Endometrium (tissue), 2 donors: ENCODE results near the gene CACNA2D1.
A peak's percentile ranks its signal among the peaks of the same experiment; 100 is the strongest.
"Not testable (repeated sequence)": the region's sequence is repeated elsewhere in the genome, so short reads cannot be mapped to it uniquely, and the experiment has no call there.

ENCODE experiments used
- FAIRE-seq: peaks from 2 replicates; lab custom pipeline; 2012; peaks lifted over from hg19 to GRCh38; lab: Jason Lieb, UNC
- donor health status: control.
- donor health status: control.

The CACNA2D1 gene

DNA sequence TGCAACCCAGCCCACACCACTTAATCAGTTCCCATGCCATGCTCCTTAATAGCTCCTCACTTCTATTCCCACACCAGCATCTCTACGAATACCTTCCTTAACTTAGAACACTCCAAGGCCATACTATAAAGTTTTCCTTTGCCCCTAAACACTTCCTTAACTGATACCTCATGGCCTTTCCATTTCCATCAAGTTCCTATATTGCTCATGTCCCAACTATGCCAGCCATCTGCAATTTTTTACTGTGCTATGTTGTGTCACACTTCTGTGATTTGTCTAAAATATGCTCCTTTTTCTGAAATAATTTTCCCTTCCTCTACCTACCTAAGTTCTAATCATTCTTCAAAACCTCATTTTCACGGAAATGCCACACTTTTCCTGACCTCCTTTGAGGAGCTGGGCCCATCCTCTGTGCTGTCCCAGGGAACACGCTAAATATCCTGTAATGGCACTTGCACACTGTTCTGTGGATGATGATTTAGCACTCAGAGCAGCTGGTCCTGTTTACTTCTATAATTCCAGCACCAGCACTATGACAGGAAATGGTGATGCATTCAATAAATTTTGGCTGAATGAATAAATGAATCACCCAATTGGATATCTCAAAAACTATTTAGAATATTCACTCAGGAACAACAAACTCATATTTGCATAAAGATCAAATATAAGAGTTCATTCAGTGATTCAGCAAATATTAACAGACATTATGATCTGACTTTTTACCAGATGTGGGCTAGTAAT lies 407.3 kb downstream of the CACNA2D1 start:
- no peak for FAIRE-seq

DNA sequence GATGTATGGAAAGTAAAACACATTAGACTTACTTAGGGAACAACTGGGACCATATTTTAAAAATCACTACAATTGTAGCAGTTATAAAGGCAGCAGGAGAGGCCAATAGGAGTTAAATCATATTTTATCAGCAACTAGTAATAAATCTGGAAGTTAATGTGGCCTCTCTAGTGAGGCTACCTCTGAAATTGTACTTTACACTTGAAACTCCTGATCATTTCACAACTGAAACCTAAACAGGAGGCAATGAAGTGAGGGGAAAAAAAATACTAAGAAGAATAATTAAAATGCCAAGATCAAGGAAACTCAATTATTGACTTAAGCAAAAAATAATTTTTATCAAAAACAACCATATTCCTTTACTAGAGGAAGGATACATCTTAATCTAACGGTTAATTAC lies 408.1 kb downstream of the CACNA2D1 start:
- FAIRE-seq = no peak

DNA sequence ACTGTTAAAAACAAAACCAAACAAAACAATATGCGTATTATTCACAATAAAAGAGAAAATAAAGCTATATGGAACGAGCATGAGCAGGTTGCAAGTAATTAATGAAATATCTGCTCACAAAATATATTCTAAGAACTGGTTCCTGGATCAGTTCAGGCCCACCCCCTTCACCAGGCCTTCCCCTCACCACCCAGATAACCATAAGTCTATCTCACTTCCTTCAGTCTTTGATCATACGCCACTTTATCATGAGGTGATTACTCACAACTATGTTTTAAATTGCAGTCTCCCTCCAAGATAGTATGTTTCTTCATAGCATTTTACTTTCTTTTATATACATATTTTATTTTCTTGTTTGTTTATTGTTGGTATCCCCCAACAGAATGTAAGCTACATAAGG lies 410.7 kb downstream of the CACNA2D1 start:
- no peak for FAIRE-seq

- FAIRE-seq = no peak
Observed at GRCh38 chr7:82029236-82029913, 414.2 kb downstream of the CACNA2D1 start.

- no peak for FAIRE-seq
Observed at GRCh38 chr7:82028097-82028496, 415.5 kb downstream of the CACNA2D1 start.

GRCh38 chr7:82021713-82022112 lies 421.9 kb downstream of the CACNA2D1 start:
- no peak for FAIRE-seq

DNA sequence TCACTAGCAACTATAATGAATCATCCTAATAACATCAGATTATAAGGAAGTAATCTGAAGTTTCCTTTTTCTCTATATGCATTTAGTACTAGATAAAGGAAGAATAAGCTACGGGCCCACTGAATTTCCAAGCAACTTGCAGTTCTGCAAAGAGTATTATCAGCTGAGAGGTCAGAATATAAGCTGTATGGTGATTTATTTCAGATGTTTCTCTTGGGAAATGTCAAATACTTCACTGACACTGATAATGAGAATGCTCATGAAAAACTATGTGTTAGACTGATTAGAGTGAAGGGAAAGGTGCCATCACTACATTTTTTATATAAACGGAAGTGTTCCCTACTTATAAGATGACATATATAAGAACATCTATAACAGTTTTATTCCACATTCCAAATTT lies 422.5 kb downstream of the CACNA2D1 start:
- no peak for FAIRE-seq

DNA sequence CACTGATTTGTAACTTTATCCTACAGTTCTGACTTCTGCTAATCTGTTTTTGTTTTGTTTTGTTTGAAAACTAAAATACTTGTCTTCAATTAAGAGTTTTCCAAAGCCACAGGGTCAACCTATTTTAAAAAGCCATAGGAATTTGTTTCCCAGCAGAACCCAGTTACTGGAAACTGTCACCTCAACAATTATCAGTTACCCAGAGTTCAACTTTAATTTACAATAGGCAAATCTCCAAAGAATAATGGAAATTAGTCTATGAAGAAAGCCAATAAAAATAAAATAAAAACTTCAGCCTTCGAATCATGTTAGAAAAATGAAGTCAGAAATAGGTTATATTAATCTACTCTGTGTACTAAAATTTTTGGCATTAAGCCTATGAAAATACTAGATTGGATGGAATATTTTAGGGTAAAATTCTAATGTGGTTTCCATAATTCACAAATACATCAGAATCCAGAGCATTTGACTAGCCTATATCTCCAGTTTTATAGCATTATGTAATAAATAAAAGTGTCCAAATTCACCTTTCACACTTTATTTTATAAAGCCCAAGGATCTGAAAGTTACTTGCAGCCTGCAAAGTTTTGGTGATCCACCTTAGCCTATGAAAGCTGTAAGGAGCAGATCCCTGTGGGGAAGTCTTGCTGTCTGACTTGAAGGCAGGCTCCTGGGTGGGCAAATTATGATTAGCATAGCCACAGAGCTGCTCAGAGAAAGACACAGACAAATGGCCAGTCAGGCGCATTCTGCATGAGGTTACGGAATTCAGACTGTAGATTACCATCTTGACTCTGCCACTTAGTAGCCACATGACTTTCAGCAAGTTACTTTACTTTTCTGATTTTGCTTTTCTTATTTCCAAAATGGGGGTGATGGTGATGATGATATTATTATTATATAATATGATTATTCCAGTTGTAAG lies 423.8 kb downstream of the CACNA2D1 start:
- FAIRE-seq = peak; percentile 21

GRCh38 chr7:82018226-82018625 lies 425.4 kb downstream of the CACNA2D1 start:
- no peak for FAIRE-seq

DNA sequence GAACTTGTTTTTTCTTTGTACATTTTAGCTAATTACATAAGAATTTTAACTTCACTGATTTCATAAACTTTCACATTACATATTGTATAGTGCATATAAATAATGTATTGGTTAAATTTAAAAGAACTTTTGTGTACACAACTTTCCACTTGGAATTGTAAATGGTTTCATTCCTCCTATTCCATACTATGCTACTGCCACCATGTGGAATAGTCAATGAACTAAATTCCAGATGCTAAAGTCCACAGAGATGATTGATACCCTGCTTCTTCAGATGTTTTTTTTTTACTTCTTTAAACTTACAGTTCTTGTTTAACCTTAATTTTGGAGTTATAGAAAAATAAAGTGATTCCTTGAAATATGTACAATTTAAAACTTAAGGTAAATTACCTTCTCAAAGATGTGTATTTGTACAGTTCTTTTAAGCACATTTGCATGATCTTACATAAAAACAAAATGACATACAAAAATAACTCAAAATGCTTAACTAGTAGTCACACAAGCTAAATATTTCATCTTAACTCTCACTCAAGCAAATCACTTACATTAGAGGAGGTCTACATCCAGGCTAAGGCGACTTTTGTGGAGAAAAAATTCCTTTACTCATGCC lies 426.1 kb downstream of the CACNA2D1 start:
- peak; percentile 89 for FAIRE-seq

DNA sequence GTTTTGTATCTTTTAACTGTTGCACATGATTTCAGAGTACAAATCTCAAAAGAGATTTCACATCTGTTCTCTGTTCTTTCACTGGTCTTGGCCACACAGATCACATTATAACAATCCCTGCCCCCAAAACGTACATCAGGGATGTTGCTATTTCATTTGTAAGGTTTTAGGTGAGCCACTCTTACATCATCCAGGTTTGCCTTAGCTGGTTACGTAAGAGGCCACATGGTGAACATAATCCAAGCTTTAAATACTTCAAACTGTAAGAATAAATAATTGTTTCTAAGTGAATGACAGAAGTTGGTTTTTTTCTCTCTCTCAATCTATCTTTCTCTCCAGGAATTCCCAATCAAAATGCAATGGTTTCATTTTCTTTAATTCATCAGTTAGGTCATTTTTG lies 427.8 kb downstream of the CACNA2D1 start:
- FAIRE-seq = no peak

DNA sequence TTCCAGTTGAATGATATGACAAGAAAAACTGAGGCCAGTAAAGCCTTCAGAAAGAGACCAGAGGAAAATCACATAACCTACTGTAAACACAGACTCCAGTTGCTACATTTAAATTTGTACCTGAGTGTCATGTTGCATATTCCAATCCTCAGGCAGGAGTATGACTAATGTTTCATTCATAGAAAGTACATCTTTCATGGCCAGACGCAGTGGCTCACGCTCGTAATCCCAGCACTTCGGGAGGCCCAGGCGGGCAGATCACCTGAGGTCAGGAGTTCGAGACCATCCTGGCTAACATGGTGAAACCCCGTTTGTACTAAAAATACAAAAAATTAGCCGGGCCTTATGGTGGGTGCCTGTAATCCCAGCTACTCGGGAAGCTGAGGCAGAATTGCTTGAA lies 429.0 kb downstream of the CACNA2D1 start:
- not testable (repeated sequence) for FAIRE-seq

DNA sequence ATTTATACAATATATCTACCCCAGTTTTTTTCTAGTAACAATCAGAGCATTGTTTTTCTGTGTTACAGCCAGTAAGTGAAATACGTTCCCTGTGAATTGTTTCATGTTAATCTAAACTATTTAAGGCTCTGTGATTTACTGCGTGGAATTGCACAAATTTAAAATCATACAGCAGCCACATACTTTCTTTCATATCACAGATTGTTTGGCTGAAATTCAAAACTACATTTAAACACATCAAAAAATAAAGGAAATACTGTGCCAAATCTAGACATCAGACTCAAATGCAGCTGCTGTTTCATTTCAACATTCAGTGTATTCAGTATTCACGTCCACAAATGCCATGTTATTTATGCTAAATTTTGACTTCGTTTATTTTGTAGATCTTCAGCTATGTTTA lies 431.1 kb downstream of the CACNA2D1 start:
- FAIRE-seq = no peak

- FAIRE-seq = no peak
Observed at GRCh38 chr7:82010416-82010815, 433.2 kb downstream of the CACNA2D1 start.

GRCh38 chr7:82007315-82007714 lies 436.3 kb downstream of the CACNA2D1 start:
- no peak for FAIRE-seq

DNA sequence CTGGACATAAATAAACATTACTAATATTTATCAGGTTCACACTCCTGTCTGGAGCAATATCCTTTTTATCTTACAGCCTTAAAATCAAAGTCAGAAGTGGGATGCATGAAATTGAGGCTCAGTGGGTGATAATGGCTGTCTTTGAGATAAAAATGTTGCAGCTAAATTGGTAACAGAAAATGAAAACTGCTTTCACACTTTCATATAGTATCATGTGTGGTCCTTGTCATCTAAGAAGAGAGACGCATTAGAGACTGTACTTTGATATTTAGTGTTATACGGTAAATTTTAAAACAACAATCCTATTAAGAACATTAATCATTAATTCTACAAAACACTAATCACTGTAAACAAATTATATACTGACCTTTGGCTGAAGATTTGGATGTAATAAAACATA lies 438.5 kb downstream of the CACNA2D1 start:
- FAIRE-seq = no peak

- no peak for FAIRE-seq
Observed at GRCh38 chr7:81993186-81993585, 450.4 kb downstream of the CACNA2D1 start.

DNA sequence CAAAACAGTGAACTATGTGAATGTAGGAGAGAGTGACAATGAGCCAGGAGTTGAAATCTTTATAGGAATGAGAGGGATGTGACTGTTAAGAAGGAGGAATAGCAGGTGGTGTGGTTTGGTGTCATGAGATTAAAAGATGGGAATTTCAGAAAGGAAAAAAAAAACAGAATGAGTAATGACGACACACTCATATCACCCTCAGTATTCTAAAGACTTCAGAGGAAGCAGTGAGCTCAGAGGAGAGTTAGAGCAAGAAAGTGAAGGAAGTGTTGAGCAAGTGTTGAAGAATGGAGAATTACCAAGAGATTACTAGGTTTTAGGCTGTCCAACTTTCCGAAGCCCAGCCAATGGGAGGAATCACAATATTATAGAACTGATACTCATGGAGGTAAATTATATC lies 453.2 kb downstream of the CACNA2D1 start:
- FAIRE-seq = no peak

GRCh38 chr7:81986723-81987470 lies 456.7 kb downstream of the CACNA2D1 start:
- FAIRE-seq = no peak

DNA sequence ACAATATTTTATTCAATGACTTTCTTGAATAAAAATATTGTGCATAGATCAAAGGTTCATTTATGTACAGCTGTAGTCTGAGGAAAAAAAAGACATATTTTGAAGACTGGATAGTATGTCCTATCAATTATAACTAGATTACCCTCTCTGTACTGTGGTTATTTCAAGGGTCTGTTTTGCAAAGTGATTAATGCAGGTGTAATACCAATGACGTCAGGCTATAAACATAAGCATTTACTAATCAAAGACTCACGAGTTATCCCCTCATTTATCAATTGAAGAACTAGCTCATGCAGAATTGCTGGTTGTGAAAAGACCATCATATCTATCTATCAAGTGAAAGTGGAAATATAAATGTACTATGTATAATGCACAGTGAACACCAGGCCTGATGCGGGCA lies 460.2 kb downstream of the CACNA2D1 start:
- FAIRE-seq = no peak

DNA sequence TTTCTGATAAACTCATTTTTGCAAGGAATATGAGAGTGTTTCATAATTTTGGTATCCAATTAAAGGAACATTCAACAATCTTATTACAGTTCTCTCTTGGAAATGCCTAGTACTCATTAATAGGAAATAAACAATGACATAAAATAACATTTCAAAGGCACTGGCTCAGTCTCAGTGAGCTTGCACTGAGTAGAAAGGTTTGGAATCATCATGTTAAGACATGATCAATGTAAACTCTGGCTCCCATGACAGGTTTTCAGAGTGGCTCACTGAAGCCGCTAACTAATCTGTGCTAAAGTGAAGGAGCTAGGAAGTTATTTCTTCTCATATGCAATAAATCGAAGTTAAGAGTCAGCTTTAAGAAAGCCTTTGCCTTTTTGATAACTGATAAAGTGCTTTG lies 470.5 kb downstream of the CACNA2D1 start:
- no peak for FAIRE-seq

- FAIRE-seq = no peak
Observed at GRCh38 chr7:81960026-81960425, 483.6 kb downstream of the CACNA2D1 start.
